Trophoblast cell (in vitro differentiated cells and primary cell): ENCODE results near the gene PTPRM.

Experiments used
- DNase-seq, 2 donors: peaks; one replicate each; pipeline ENCODE4 v3.0.0-alpha.2; 2016
- H2AFZ ChIP-seq: 2 replicates; pipeline ENCODE4 v1.6.1; 2013; ENCODE audit warnings: low read length, moderate library complexity, mild to moderate bottlenecking; ENCODE audit not compliant: insufficient read depth, poor library complexity
- H2AK5ac ChIP-seq: 2 replicates; pipeline ENCODE4 v1.6.1; 2013; ENCODE audit warnings: mild to moderate bottlenecking, low read length
- H2BK120ac ChIP-seq: 2 replicates; pipeline ENCODE4 v1.6.1; 2013; ENCODE audit warnings: low read length, mild to moderate bottlenecking, moderate library complexity; ENCODE audit not compliant: insufficient read depth, poor library complexity
- H2BK12ac ChIP-seq: 2 replicates; pipeline ENCODE4 v1.6.1; 2013; ENCODE audit warnings: mild to moderate bottlenecking, low read length, moderate library complexity
- H2BK5ac ChIP-seq: 2 replicates; pipeline ENCODE4 v1.6.1; 2013; ENCODE audit warnings: low read length, low read depth, moderate library complexity, mild to moderate bottlenecking; ENCODE audit not compliant: poor library complexity
- H3K14ac ChIP-seq: 2 replicates; pipeline ENCODE4 v1.6.1; 2013; ENCODE audit warnings: mild to moderate bottlenecking, low read length
- H3K18ac ChIP-seq: 2 replicates; pipeline ENCODE4 v1.6.1; 2013; ENCODE audit warnings: mild to moderate bottlenecking, low read length
- H3K23ac ChIP-seq: 2 replicates; pipeline ENCODE4 v1.6.1; 2013; ENCODE audit warnings: low read length
- H3K27ac ChIP-seq: 2 replicates; pipeline ENCODE4 v1.5.1; 2013; ENCODE audit warnings: low read depth, mild to moderate bottlenecking, inconsistent platforms, low read length, moderate library complexity
- H3K27me3 ChIP-seq: 2 replicates; pipeline ENCODE4 v1.6.1; 2013; ENCODE audit warnings: inconsistent platforms, mild to moderate bottlenecking, low read length, moderate library complexity; ENCODE audit not compliant: insufficient read depth
- H3K36me3 ChIP-seq, 2 experiments: 1 replicate in 1 of 2; 2 replicates in 1 of 2; pipeline ENCODE4 v1.6.1; 2013; ENCODE audit warnings: low read length in 2 of 2, mild to moderate bottlenecking in 2 of 2, moderate library complexity in 1 of 2; ENCODE audit not compliant: insufficient read depth in 2 of 2, control insufficient read depth in 1 of 2
- H3K4ac ChIP-seq: 2 replicates; pipeline ENCODE4 v1.6.1; 2013; ENCODE audit warnings: low read depth, mild to moderate bottlenecking, low read length, moderate library complexity
- H3K4me1 ChIP-seq, 2 experiments: 1 replicate in 1 of 2; 2 replicates in 1 of 2; pipeline ENCODE4 v1.6.1; 2013; ENCODE audit warnings: low read length in 2 of 2, mild to moderate bottlenecking in 2 of 2, moderate library complexity in 1 of 2; ENCODE audit not compliant: insufficient read depth in 2 of 2, control insufficient read depth in 1 of 2
- H3K4me2 ChIP-seq: 2 replicates; pipeline ENCODE4 v1.6.1; 2013; ENCODE audit warnings: inconsistent platforms, mild to moderate bottlenecking, low read length, moderate library complexity
- H3K4me3 ChIP-seq: 2 replicates; pipeline ENCODE4 v1.5.1; 2013; ENCODE audit warnings: mild to moderate bottlenecking, low read depth, low read length, inconsistent platforms
- H3K79me1 ChIP-seq: one replicate; pipeline ENCODE4 v1.6.1; 2013; ENCODE audit warnings: low read length
- H3K79me2 ChIP-seq: 2 replicates; pipeline ENCODE4 v1.6.1; 2013; ENCODE audit warnings: low read length, mild to moderate bottlenecking; ENCODE audit not compliant: control insufficient read depth, insufficient read depth, poor library complexity
- H3K9ac ChIP-seq: 2 replicates; pipeline ENCODE4 v1.6.1; 2013; ENCODE audit warnings: mild to moderate bottlenecking, low read length
- H3K9me3 ChIP-seq: 2 replicates; pipeline ENCODE4 v1.6.1; 2013; ENCODE audit warnings: low read depth, mild to moderate bottlenecking, control low read depth, inconsistent platforms, low read length; ENCODE audit not compliant: insufficient read depth
- H4K12ac ChIP-seq: 2 replicates; pipeline ENCODE4 v1.6.1; 2013; ENCODE audit warnings: low read depth, mild to moderate bottlenecking, low read length, moderate library complexity
- H4K8ac ChIP-seq: 2 replicates; pipeline ENCODE4 v1.6.1; 2013; ENCODE audit warnings: low read depth, mild to moderate bottlenecking, low read length, moderate library complexity
- H4K91ac ChIP-seq: one replicate; pipeline ENCODE4 v1.6.1; 2013; ENCODE audit warnings: low read depth, mild to moderate bottlenecking, low read length, moderate library complexity
- WGBS: extraction: QIAGEN DNeasy Blood & Tissue Kit; methylation state at CpG from one replicate; pipeline ENCODE4 v1.1.7; 2013; ENCODE audit warnings: missing lambda C conversion rate; ENCODE audit not compliant: insufficient read length, insufficient coverage; ENCODE audit errors: extremely low coverage; 5-methylcytosine and 5-hydroxymethylcytosine counted together

Gene PTPRM

DNA sequence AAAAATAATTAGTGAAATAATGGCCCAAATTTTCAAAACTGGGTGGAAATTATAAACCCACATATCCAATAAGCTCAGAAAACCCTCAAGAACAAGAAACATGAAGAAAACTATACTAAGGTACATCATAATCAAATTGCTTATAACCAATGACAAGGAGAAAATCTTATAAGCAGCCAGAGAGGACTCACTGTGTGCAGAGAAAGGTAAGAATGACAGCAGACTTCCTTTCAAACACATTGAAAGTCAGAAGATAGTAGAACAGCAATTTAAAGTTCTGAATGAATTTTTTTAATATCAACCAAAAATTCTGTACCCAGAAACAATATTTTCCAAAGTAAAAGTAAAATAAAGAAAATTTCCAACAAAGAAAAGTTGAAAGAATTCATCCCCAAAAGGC is 844.4 kb downstream of the PTPRM start:
- Histone ChIP-seq H3K9ac (no peak overlapping the region), H2BK5ac (no peak overlapping the region), H3K79me1 (peaks cover 3% of the 10 kb centered on the region), H3K9me3 (peaks cover 9% of the 10 kb centered on the region), H4K12ac (no peak overlapping the region), H4K8ac (no peak overlapping the region), H3K36me3 (peaks cover 8 to 10% of the 10 kb centered on the region in 2 experiments), H4K91ac (no peak overlapping the region), H3K4me2 (no peak overlapping the region), H2AFZ (no peak overlapping the region), H2AK5ac (no peak overlapping the region), H3K23ac (no peak overlapping the region), H2BK120ac (no peak overlapping the region), H3K4ac (no peak overlapping the region), H3K4me1 (peaks cover 2 to 12% of the 10 kb centered on the region in 2 experiments), H3K18ac (no peak overlapping the region), H3K14ac (no peak overlapping the region), H3K4me3 (no peak overlapping the region), H3K27ac (no peak overlapping the region), H3K27me3 (no peaks in the 10 kb centered on the region), H3K79me2 (no peaks in the 10 kb centered on the region), H2BK12ac (no peak overlapping the region)
- no peak for DNase-seq

DNA sequence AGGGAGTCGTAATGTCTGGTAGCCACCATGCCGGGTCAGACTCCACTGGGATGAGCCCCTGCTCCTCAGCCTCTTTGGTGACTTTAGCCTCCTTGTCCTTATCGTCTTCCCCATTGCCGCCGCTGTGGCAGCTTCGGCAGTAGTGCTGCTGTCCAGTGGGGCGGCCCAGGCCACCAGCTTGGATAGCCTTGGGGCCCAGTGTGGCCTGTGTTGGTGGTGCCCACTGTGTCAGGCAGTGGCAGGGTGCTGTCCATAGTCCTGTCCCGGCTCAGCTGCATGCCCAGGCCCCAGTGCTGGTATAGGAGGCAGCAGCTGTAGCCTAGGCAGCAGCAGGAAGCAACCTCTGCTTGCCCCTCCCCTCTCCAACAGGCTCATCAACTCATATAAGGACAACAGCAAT is 845.0 kb downstream of the PTPRM start:
- H3K23ac ChIP-seq: no peak overlapping the region
- H3K18ac ChIP-seq: no peak overlapping the region
- H3K9me3 ChIP-seq: peaks cover 9% of the 10 kb centered on the region
- no peak overlapping the region for H2AK5ac ChIP-seq
- H2BK5ac ChIP-seq: no peak overlapping the region
- H4K8ac ChIP-seq: no peak overlapping the region
- no peak overlapping the region for H3K14ac ChIP-seq
- no peak overlapping the region for H3K27ac ChIP-seq
- H3K79me2 ChIP-seq: no peaks in the 10 kb centered on the region
- H4K12ac ChIP-seq: no peak overlapping the region
- no peak overlapping the region for H3K4me3 ChIP-seq
- no peak overlapping the region for H2AFZ ChIP-seq
- H3K9ac ChIP-seq: no peak overlapping the region
- H4K91ac ChIP-seq: no peak overlapping the region
- no peak for DNase-seq
- H3K4me1 ChIP-seq: peaks cover 2 to 13% of the 10 kb centered on the region in 2 experiments
- no peak overlapping the region for H3K4ac ChIP-seq
- H3K79me1 ChIP-seq: peaks cover 3% of the 10 kb centered on the region
- WGBS: no CpG with 5 or more reads among the region's 8 CpGs
- H2BK12ac ChIP-seq: no peak overlapping the region
- H3K4me2 ChIP-seq: no peak overlapping the region
- H3K36me3 ChIP-seq: peaks cover 7 to 8% of the 10 kb centered on the region in 2 experiments
- no peaks in the 10 kb centered on the region for H3K27me3 ChIP-seq
- no peak overlapping the region for H2BK120ac ChIP-seq

DNA sequence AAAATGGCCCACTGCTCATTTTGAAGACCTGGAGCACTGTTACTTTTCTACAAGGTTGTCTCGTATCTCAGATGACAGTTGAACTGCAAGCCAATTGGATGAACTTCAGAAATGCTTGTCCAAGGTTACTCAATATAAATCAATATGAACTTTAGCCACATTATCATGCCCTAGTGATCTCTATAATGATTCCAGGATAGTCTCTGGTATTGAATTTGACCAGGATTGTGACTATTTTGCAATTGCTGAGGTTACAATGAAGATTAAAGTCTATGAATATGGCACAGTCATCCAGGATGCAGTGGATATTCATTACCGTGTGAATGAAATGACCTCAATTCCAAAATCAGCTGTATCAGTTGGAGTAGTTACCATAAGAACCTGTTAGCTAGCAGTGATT is 846.1 kb downstream of the PTPRM start:
- H4K8ac ChIP-seq: no peak overlapping the region
- peaks cover 2 to 13% of the 10 kb centered on the region in 2 experiments for H3K4me1 ChIP-seq
- no peak overlapping the region for H2BK5ac ChIP-seq
- H2AK5ac ChIP-seq: no peak overlapping the region
- H4K12ac ChIP-seq: no peak overlapping the region
- H2BK12ac ChIP-seq: no peak overlapping the region
- H3K27me3 ChIP-seq: no peaks in the 10 kb centered on the region
- no peak overlapping the region for H3K14ac ChIP-seq
- H3K27ac ChIP-seq: no peak overlapping the region
- no peak overlapping the region for H3K18ac ChIP-seq
- H3K79me2 ChIP-seq: no peaks in the 10 kb centered on the region
- no peak for DNase-seq
- no peak overlapping the region for H3K4ac ChIP-seq
- H2AFZ ChIP-seq: no peak overlapping the region
- H3K23ac ChIP-seq: no peak overlapping the region
- H3K4me3 ChIP-seq: no peak overlapping the region
- WGBS: no CpG with 5 or more reads among the region's 2 CpGs
- no peak overlapping the region for H3K4me2 ChIP-seq
- no peak overlapping the region for H2BK120ac ChIP-seq
- H3K36me3 ChIP-seq: peaks cover 0 to 5% of the 10 kb centered on the region in 2 experiments
- no peak overlapping the region for H4K91ac ChIP-seq
- peaks cover 9% of the 10 kb centered on the region for H3K9me3 ChIP-seq
- H3K79me1 ChIP-seq: peaks cover 3% of the 10 kb centered on the region
- H3K9ac ChIP-seq: no peak overlapping the region

DNA sequence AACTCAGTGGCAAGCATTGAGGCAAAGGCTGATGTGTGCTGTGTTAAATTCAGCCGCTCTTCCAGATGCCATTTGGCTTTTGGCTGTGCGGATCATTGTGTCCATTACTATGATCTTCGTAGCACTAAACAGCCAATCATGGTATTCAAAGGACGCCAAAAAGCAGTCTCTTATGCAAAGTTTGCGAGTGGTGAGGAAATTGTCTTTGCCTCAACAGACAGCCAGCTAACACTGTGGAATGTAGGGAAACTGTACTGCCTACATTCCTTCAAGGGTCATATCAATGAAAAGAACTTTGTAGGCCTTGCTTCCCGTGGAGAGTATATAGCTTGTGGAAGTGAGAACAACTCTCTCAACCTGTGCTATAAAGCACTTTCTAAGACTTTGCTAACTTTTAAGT is 846.6 kb downstream of the PTPRM start:
- Histone ChIP-seq H3K4me3 (no peak overlapping the region), H3K9me3 (peaks cover 8% of the 10 kb centered on the region), H3K4ac (no peak overlapping the region), H4K91ac (no peak overlapping the region), H3K4me1 (peaks cover 2 to 13% of the 10 kb centered on the region in 2 experiments), H2BK120ac (no peak overlapping the region), H4K8ac (no peak overlapping the region), H2AFZ (no peak overlapping the region), H3K36me3 (peaks cover 0 to 2% of the 10 kb centered on the region in 2 experiments), H2AK5ac (no peak overlapping the region), H3K18ac (no peak overlapping the region), H3K9ac (no peak overlapping the region), H2BK5ac (no peak overlapping the region), H2BK12ac (no peak overlapping the region), H3K79me2 (no peaks in the 10 kb centered on the region), H3K23ac (no peak overlapping the region), H3K4me2 (no peak overlapping the region), H4K12ac (no peak overlapping the region), H3K79me1 (peaks cover 3% of the 10 kb centered on the region), H3K14ac (no peak overlapping the region), H3K27me3 (no peaks in the 10 kb centered on the region), H3K27ac (peak overlapping the region; percentile 50)
- DNase-seq: peak; percentile 78 to 91
- no CpG with 5 or more reads among the region's 6 CpGs for WGBS
